ENCODE measurements around the gene C4B.
"Not testable (repeated sequence)": the region's sequence is repeated elsewhere in the genome, so short reads cannot be mapped to it uniquely, and the experiment has no call there.

C4B gene

DNA sequence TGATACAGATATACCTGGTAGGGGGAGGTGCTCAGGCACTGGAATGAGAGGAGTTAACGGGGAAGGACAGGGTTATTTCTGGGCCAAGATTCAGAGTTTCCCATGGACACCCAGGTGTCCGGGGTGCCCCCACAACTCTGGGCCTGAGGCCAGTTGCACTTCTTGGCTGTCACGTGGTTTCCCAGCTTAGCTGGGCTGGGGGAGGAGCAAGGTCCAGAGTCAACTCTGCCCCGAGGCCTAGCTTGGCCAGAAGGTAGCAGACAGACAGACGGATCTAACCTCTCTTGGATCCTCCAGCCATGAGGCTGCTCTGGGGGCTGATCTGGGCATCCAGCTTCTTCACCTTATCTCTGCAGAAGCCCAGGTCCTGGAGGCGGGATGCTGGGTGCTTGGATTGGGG, at the start of gene C4B:
C4B (plus strand) TSS at position 249 of the 400 bp plus-strand sequence; CDS start at position 300, 51 bp downstream.
- in situ Hi-C loops (cut with HindIII; ENCODE audit: low pct_ligation_motif_present, low pct_unique_long_range_greater_than_20kb, low sequenced_read_pairs); DNase-seq: not testable (repeated sequence)

DNA sequence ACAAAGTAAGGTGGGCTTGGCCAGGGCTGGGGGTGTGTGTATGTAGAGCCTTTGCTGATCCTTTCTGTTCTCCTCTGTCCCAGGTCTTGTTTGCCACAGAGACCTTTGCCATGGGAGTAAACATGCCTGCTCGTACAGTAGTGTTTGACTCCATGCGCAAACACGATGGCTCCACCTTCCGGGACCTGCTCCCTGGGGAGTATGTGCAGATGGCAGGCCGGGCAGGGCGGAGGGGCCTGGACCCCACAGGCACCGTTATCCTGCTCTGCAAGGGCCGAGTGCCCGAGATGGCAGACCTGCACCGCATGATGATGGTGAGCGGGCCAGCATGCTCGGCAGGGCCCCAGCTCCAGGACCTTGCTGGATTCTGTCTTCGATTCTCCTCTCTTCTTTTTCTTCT, 48.9 kb upstream of the C4B start:
- in situ Hi-C loops (cut with HindIII; ENCODE audit: low pct_ligation_motif_present, low pct_unique_long_range_greater_than_20kb, low sequenced_read_pairs) = no loop called here

DNA sequence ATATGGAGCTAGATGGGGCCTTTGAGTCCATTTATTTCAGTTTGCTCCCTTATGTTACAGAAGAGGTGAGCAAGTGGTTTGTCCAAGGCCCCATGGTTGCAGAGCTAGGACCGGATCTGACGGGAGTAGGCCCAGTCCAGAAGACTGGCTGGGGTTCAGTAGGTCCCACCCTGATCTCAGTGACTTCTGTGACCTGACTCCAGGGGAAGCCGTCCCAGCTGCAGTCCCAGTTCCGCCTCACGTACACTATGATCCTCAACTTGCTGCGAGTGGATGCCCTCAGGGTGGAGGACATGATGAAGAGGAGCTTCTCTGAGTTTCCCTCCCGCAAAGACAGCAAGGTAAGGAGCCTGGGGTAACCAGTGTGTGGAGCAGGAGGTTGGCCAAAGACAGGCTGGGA, 48.1 kb upstream of the C4B start:
- no peak for DNase-seq
- in situ Hi-C loops (cut with HindIII; ENCODE audit: low pct_ligation_motif_present, low pct_unique_long_range_greater_than_20kb, low sequenced_read_pairs) = no loop called here

More for the DNA sequence above, 48.9 kb upstream of the C4B start:
- DNase-seq = no peak

DNA sequence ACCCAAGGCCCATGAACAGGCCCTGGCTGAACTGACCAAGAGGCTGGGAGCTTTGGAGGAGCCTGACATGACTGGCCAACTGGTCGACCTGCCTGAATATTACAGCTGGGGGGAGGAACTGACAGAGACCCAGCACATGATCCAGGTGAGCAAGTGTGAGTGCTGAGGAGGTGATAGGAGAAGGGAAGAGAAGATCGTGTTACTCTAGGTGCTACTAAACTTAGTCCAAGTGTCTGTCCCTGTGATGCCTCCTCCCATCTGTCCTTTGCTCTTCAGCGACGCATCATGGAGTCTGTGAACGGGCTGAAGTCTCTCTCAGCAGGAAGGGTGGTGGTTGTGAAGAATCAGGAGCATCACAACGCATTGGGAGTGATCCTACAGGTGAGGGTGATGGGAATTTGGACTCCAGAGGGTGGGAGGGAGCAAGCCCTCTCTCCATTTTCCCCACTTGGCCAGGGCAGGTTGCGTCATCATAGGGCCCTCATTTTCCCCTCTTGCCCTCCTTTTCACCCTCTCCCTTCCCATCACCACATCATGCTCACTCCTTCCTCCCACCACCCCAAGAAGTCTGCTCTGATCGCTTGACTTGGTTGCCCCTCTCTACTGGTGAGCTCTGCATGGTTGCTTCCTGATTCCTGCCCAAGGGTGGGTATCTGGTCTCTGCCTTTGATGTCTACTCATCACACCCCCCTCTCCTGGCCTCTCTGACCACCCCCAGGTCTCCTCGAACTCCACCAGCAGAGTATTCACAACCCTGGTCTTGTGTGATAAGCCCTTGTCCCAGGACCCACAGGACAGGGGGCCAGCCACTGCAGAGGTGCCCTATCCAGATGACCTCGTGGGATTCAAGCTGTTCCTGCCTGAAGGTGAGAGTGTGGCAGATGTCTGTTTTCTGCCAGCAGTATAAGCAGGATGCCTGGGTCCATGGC, 47.3 kb upstream of the C4B start:
- in situ Hi-C loops (cut with HindIII; ENCODE audit: low pct_ligation_motif_present, low pct_unique_long_range_greater_than_20kb, low sequenced_read_pairs) = no loop called here
- DNase-seq = no peak

DNA sequence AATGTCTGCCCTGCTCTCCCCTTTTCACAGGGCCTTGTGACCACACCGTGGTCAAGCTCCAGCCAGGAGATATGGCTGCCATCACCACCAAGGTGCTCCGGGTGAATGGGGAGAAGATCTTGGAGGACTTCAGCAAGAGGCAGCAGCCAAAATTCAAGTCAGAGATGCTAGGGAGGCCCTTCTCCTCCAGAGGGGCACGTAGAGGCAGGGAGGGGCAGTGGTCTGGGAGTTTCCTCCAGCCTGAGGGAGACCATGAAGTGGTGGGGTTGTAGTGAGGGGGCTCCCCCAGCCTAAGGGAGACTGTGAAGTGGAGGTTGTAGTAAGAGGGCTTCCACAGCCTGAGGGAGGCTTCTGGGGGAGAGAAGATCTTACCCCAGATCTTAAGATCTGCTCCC, 46.7 kb upstream of the C4B start:
- DNase-seq = no peak
- in situ Hi-C loops (cut with HindIII; ENCODE audit: low pct_ligation_motif_present, low pct_unique_long_range_greater_than_20kb, low sequenced_read_pairs) = no loop called here

DNA sequence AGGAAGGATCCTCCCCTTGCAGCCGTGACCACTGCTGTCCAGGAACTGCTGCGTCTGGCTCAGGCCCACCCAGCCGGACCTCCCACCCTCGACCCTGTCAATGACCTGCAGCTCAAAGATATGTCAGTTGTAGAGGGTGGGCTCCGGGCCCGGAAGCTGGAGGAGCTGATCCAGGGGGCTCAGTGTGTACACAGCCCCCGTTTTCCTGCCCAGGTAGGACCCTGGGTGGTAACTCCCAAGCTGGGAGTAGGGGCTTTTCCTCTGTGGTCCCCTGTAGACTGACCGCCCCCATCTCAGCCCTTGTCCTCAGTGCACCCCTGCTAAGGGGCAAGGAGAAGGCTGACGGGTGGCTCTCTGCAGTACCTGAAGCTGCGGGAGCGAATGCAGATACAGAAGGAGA, 46.3 kb upstream of the C4B start:
- in situ Hi-C loops (cut with HindIII; ENCODE audit: low pct_ligation_motif_present, low pct_unique_long_range_greater_than_20kb, low sequenced_read_pairs) = no loop called here
- DNase-seq = no peak

DNA sequence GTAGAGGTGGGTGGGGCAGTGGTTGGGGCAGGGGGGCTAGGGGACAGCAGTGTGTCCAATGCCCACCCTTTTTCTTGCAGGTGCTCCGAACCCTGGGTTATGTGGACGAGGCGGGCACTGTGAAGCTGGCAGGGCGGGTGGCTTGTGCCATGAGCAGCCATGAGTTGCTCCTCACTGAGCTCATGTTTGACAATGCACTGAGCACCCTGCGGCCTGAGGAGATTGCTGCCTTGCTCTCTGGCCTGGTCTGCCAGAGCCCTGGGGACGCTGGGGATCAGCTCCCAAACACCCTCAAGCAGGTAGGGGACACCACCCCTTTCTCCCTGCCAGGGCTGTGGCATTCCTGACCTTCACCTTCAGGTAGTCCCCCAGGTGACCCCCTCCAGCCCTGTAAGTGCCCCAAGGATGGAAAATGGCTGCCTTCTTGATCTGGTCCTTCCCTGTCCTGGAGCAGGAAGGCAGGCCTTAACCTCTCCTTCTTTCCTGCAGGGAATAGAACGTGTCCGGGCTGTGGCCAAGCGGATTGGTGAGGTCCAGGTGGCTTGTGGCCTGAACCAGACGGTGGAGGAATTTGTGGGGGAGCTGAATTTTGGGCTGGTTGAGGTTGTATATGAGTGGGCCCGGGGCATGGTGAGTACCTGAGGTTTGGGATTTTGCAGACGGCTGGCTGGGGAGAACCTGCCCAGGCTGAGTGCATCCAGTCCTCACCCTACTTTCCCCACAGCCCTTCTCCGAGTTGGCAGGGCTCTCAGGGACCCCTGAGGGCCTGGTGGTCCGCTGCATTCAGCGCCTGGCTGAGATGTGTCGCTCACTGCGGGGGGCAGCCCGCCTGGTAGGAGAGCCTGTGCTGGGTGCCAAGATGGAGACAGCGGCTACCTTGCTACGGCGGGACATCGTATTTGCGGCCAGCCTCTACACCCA, 45.5 kb upstream of the C4B start:
- DNase-seq = no peak
- in situ Hi-C loops (cut with HindIII; ENCODE audit: low pct_ligation_motif_present, low pct_unique_long_range_greater_than_20kb, low sequenced_read_pairs) = no loop called here

DNA sequence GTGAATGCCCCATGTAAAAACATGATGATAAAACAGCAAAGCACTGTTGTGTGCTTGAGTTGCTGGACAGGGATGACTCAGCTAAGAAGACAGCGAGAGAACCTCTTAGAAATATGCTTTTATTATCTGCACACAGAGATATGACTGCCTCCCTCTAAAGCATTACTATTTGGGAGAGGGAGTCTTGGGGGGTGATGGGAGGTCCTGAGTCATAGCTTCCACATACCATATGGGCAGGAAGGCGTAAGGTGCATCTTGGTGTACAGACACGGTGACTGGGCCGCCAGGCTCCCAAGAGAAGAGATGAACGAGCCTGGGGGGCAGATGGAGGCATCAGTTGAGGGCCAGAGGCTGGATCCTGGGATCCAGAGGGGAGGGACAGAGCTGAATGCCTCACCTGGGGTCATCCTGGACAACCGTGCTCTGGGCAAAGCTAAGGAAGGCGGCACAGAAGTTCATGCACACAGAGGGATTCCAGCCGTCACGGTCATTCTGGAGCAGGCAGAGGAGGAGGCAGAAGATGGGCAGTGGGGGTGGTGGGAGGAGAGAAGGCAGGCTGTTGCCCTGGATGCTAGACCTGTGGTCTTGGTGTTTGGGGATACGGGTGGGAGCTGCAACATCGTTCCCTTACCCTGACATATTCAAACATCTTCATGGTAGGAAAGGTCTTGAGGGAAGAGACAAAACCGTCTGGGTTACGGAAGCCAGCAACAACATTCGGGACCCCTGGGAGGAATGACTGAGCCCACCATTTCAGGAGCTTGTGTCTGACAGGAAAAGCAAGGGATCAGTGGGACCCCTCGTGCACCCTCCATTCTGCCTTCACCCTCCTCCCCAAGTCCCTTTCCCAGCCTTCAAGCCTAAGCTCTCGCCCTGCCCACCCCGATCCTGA, 44.6 kb upstream of the C4B start:
- in situ Hi-C loops (cut with HindIII; ENCODE audit: low pct_ligation_motif_present, low pct_unique_long_range_greater_than_20kb, low sequenced_read_pairs) = no loop called here
- peak; percentile 26 for DNase-seq

DNA sequence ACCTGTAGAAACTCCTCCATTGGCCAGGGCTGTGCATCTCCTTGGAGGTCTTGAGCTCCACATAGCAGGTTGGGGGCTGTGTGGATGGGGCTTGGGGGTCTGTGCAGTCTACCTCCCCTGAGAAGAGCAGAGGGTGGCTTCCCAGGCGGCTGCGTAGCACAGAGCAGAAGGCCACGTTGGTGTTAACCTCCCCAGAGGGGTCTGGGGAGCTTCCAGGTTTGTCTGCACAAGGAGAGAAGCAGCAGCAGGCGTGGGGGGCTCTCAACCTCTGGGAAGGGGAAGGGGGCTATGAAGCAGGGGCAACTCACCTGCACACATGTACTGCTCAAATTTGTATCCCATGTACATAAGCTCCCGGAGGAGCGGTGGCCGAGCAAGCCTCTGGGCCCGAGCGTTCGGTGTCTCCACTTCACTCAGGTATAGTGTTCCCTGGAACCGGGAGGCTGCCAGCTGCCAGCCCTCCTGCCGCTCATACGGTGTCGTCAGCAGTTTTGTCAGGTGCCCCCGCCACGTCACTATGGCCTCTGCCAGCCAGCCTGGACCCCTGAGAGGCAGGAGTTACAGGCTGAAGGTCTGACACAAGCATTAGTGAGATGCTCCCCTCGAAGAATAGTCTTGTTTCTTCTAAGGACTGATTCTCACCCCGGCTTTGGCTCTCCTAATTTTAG, 43.9 kb upstream of the C4B start:
- in situ Hi-C loops (cut with HindIII; ENCODE audit: low pct_ligation_motif_present, low pct_unique_long_range_greater_than_20kb, low sequenced_read_pairs) = no loop called here
- no peak for DNase-seq

DNA sequence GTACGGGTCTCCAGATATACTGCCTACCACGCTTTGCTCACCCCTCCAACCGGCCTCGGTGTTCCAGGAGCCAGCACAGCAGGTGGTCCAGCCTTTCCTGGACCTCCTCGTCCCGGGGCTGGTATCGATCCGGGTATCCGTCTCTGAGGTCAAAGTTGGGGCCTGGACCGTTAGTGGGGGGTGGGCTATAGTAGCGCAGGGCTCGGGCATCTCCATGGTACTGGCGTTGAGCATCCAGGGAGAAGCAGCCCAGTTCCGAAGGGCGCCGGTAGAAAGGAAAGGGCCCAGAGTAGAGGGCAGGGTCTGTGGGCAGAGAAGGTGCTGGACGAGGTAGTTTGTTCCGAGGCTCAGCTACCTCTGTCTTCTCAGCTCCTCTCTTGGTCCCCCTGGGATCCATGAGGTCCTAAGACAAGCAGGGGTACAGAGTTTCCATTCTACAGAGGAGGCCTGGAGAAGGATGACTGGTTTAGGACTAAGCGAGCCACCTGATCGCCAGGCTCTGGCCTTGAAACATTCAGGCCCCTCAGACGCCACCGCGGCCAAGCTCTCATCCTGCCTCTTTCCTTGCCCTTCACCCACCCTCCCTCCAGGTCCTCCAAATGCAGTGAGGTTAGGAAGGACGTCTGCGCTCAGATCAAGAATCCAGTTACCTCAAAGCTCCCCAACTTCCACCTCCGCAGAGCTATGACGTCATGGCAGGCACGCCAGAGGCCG, 43.2 kb upstream of the C4B start:
- in situ Hi-C loops (cut with HindIII; ENCODE audit: low pct_ligation_motif_present, low pct_unique_long_range_greater_than_20kb, low sequenced_read_pairs) = no loop called here
- DNase-seq = no peak

DNA sequence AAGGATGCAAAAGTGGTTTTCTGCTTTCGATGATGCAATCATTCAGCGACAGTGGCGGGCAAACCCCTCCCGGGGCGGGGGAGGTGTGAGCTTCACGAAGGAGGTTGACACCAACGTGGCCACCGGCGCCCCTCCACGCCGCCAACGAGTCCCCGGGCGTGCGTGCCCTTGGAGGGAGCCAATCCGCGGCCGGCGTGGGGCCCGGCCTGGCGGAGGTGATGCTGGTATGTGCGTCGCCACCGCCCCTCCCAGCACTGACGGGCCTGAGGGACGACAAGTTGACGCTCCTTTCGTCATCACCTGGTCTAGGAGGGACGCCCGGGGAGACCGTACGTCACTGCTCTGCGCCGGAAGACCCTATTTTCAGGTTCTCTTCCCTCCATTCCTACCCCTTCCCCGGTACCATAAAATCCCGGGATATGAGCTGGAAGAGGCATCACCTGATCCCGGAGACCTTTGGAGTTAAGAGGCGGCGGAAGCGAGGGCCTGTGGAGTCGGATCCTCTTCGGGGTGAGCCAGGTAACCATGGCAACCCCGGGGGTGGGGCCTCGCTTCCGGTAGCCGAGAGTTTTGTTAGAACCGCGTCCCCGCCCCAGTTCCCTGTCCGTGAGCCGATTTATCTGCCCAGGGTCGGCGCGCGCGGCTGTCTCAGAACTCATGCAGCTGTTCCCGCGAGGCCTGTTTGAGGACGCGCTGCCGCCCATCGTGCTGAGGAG, 42.4 kb upstream of the C4B start, which contains the start of gene DXO:
DXO (minus strand) TSS at position 146 of the 716 bp plus-strand sequence. CDS start 463 bp downstream, outside the sequence.
- peak; percentile 94 for DNase-seq
- in situ Hi-C loops (cut with HindIII; ENCODE audit: low pct_ligation_motif_present, low pct_unique_long_range_greater_than_20kb, low sequenced_read_pairs) = no loop called here

DNA sequence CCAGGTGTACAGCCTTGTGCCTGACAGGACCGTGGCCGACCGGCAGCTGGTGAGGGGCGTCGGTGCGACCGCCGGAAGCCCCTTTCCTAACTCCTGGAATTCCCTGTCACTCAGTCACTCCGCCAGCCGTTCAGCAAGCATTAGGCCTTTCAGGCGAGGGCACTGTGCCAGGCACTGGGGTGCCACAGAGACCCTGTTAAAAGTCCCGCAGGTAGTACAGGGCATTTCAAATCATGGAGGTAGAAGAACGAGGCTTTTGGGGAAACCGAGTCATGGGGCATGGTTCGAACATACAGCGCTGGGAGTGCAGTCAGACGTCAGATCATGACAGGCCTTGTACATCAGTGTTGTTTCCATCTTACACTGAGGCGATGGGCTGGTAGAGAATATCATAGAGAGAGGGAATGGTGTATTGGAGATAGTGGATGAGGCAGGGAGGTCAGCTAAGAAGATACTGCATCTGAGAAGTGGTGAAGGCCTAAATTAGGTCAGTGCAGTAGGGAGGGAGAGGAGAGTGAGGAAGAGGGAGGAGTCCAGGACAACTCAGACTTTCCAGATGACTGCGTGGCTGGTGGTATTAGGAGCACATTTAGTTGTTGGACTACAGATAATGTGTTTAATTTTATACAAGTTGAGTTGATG, 41.8 kb upstream of the C4B start:
- in situ Hi-C loops (cut with HindIII; ENCODE audit: low pct_ligation_motif_present, low pct_unique_long_range_greater_than_20kb, low sequenced_read_pairs) = no loop called here
- peak; percentile 15 for DNase-seq

DNA sequence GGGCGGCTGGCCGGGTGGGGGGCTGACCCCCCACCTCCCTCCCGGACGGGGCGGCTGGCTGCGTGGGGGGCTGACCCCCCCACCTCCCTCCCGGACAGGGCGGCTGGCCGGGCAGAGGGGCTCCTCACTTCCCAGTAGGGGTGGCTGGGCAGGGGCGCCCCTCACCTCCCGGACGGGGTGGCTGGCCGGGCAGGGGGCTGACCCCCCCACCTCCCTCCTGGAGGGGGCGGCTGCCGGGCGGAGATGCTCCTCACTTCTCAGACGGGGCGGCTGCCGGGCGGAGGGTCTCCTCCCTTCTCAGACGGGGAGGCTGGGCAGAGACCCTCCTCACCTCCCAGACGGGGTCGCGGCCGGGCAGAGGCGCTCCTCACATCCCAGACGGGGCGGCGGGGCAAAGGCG, 38.5 kb upstream of the C4B start:
- DNase-seq; in situ Hi-C loops (cut with HindIII; ENCODE audit: low pct_ligation_motif_present, low pct_unique_long_range_greater_than_20kb, low sequenced_read_pairs): not testable (repeated sequence)

DNA sequence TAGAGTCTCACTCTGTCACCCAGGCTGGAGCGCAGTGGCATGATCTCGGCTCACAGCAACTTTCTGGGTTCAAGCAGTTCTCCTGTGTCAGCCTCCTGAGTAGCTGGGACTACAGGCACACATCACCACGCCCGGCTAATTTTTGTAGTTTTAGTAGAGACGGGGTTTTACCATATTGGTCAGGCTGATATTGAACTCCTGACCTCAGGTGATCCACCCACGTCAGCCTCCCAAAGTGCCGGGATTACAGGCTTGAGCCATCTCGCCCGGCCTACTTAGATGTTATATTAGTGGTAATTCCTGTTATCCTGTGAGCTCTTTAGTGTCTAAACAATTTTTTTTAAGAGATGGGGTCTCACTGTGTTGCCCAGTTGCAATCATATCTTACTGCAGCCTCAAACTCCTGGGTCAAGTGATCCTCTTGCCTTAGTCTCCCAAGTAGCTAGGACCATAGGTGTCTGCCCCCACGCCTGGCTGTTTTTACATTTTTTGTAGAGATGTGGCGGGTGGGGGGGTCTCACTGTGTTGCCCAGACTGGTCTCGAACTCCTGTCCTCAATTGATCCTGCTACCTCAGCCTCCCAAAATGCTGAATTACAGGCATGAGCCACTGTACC, 36.7 kb upstream of the C4B start:
- in situ Hi-C loops (cut with HindIII; ENCODE audit: low pct_ligation_motif_present, low pct_unique_long_range_greater_than_20kb, low sequenced_read_pairs) = no loop called here
- no peak for DNase-seq

DNA sequence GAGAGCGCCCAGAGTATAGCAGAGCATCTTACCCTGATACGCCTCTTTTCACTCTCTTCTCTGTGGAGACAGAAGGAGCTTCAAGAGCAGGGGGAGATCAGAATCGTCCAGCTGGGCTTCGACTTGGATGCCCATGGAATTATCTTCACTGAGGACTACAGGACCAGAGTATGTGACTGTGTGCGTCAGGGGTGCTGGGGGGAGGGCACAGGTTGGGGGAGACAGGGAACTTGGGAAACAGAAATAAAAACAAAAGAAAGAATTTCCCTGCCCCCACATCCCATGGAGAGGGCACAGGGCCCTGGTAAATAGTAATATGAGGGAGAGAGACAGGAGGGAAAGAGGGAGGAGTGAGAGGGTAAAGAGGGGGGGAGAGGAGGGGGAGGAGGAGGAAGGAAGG, 35.8 kb upstream of the C4B start:
- in situ Hi-C loops (cut with HindIII; ENCODE audit: low pct_ligation_motif_present, low pct_unique_long_range_greater_than_20kb, low sequenced_read_pairs) = no loop called here

More for the DNA sequence above, 35.8 kb upstream of the C4B start:
- no peak for DNase-seq
